Measurements from ENCODE around the gene APIP. TPM values are rescaled to one million over a fixed set of nuclear protein-coding genes. Genes with fewer than 3 reads are reported as not detected.

APIP gene
- total RNA-seq = 5.3 and 16.1 TPM in 2 replicates

DNA sequence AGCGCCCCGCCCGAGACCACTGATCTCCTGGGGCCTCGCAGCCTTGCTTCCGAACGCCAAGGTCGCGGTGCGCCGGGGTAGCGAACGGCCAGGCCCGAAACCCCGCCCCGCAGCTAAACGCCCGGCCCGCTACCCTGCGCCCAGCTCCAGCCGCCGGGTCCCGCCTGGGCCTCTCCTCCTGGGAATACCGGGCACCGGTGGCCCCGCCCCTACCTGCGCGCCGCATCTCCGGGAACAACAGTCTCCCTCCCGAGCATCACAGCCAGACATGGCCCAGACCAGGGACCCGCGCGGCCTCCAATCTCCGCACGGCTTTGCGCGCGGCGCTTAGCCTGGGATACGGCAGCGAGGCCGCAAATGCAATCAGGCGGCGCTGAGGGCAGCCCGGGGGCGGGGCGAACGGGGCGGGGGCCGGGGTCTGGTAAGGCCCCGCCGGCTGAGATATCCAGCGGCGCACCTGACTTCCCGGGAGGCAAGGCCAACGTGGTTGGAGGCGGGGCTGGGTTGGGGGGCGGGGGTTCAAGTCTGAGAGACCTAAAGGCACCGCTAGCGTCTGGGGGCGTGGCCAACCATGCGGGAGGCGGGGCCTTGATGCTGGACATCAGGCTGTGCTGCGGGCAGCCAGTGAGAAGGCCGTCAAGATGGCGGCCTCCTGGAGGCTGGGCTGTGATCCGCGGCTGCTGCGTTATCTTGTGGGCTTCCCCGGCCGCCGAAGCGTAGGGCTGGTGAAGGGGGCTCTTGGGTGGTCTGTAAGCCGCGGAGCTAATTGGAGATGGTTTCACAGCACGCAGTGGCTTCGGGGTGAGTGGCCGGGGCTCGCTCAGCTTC, at the start of gene APIP, which contains the start of gene PDHX:
Gene APIP (minus strand): TSS at position 365 of the 828 bp plus-strand sequence. CDS start 95 bp downstream, at position 270.
Gene PDHX (plus strand): TSS at position 604 of the 828 bp plus-strand sequence. CDS start 38 bp downstream, at position 642.

Other genes with a start within 250 kb of the APIP start
- 15.5 and 16.4 TPM in 2 replicates for gene PDHX, start 239 bp upstream of the APIP start, total RNA-seq
- gene CD44, start 222.8 kb upstream of the APIP start, total RNA-seq = 104 and 320 TPM in 2 replicates

Measured in mesangial cell (primary cell).